ENCODE measurements around the gene SLC12A7. TPM values are rescaled to one million over a fixed set of nuclear protein-coding genes. Genes with fewer than 3 reads are reported as not detected.

SLC12A7 gene
- total RNA-seq, 2 donors from 2014 or later: 58.9 to 61.6 TPM

DNA sequence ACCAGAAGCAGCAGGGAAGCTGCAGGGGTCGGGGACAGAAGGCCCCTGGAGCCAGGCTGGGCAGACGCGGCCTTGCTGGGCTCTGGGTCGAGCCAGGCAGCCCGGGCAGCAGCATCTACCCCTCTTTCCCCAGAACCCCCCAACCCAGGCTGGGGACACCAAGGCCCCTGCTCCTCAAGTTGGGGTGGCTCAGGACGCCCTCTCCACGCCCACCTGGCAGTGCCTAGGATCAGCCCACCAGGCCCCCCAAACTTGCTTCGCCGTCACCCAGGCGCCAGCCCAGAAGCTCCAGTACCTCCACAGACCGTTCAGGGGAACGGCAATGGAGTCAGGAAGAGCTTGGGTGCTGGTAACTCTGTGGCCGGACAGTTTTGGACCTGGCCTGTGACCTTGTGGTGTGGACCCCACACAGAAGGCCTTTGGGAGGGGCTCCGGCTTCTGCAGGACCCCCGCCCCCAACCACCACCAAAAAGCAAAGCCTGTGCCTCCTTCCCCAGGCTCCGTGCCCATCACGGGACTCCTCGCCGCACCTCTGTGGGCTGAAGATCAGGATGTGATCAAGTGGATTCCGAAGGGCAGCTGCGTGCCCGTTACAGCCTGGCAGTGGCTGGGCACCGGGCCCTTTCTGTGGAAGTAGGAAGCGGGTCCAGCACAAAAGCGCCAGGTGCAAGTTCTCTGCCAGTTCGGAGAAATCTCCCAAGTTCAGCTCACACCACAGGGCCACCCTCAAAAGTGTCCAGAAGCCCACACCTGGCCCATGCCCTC is 2.1 kb downstream of the SLC12A7 start:
- no peak overlapping the region for H3K27ac ChIP-seq (ENCODE audit: low read depth, low read length)
- 93 to 95% methylated on average over 18 to 26 of the region's 26 CpGs for WGBS, 2 experiments (ENCODE audit: insufficient coverage in 1 of 2, insufficient read length in 1 of 2)
- Mint-ChIP-seq H3K9me3 (no peaks in the 10 kb centered on the region), H3K36me3 (ENCODE audit: low read depth) (no peaks in the 10 kb centered on the region), H3K4me3 (peak overlapping the region; percentile 72), H3K4me1 (peaks cover 30% of the 10 kb centered on the region), H3K27ac (no peak overlapping the region), H3K27me3 (ENCODE audit: insufficient read depth) (no peaks in the 10 kb centered on the region)
- H3K9ac ChIP-seq (ENCODE audit: extremely low read depth, low read length, poor library complexity, severe bottlenecking): no peak overlapping the region
- peaks cover 18% of the 10 kb centered on the region for H3K4me1 ChIP-seq (ENCODE audit: control insufficient read depth, insufficient read depth, low read length)
- no peaks in the 10 kb centered on the region for H3K27me3 ChIP-seq (ENCODE audit: control insufficient read depth, insufficient read depth, low read length, poor library complexity, severe bottlenecking)
- H3K36me3 ChIP-seq (ENCODE audit: control insufficient read depth, insufficient read depth, low read length): peaks cover 9% of the 10 kb centered on the region
- no peak for DNase-seq
- TF ChIP-seq, protein P1, sequence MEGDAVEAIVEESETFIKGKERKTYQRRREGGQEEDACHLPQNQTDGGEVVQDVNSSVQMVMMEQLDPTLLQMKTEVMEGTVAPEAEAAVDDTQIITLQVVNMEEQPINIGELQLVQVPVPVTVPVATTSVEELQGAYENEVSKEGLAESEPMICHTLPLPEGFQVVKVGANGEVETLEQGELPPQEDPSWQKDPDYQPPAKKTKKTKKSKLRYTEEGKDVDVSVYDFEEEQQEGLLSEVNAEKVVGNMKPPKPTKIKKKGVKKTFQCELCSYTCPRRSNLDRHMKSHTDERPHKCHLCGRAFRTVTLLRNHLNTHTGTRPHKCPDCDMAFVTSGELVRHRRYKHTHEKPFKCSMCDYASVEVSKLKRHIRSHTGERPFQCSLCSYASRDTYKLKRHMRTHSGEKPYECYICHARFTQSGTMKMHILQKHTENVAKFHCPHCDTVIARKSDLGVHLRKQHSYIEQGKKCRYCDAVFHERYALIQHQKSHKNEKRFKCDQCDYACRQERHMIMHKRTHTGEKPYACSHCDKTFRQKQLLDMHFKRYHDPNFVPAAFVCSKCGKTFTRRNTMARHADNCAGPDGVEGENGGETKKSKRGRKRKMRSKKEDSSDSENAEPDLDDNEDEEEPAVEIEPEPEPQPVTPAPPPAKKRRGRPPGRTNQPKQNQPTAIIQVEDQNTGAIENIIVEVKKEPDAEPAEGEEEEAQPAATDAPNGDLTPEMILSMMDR (conservative IDR thresholded peaks at IDR 0.05): no peak
- no peak overlapping the region for H3K4me3 ChIP-seq (ENCODE audit: low read length)
- H3K9me3 ChIP-seq (ENCODE audit: control insufficient read depth, low read length): no peaks in the 10 kb centered on the region

- no peak overlapping the region for H3K4me3 Mint-ChIP-seq
Measured at GRCh38 chr5:1108865-1109174, 3.0 kb downstream of the SLC12A7 start.

GRCh38 chr5:1108023-1108864 is 3.6 kb downstream of the SLC12A7 start:
- Mint-ChIP-seq H3K27me3 (ENCODE audit: insufficient read depth) (no peaks in the 10 kb centered on the region), H3K36me3 (ENCODE audit: low read depth) (no peaks in the 10 kb centered on the region), H3K9me3 (no peaks in the 10 kb centered on the region), H3K27ac (peak overlapping the region; percentile 78), H3K4me3 (no peak overlapping the region), H3K4me1 (peaks cover 35% of the 10 kb centered on the region)
- no peak overlapping the region for H3K27ac ChIP-seq (ENCODE audit: low read depth, low read length)
- TF ChIP-seq, protein P1 (conservative IDR thresholded peaks at IDR 0.05): no peak
- H3K36me3 ChIP-seq (ENCODE audit: control insufficient read depth, insufficient read depth, low read length): peaks cover 9% of the 10 kb centered on the region
- H3K27me3 ChIP-seq (ENCODE audit: control insufficient read depth, insufficient read depth, low read length, poor library complexity, severe bottlenecking): no peaks in the 10 kb centered on the region
- H3K4me1 ChIP-seq (ENCODE audit: control insufficient read depth, insufficient read depth, low read length): peaks cover 18% of the 10 kb centered on the region
- WGBS, 2 experiments (ENCODE audit: insufficient coverage in 1 of 2, insufficient read length in 1 of 2): 92 to 96% methylated on average over 30 to 39 of the region's 39 CpGs
- no peak overlapping the region for H3K9ac ChIP-seq (ENCODE audit: extremely low read depth, low read length, poor library complexity, severe bottlenecking)
- no peak overlapping the region for H3K4me3 ChIP-seq (ENCODE audit: low read length)
- DNase-seq: no peak
- H3K9me3 ChIP-seq (ENCODE audit: control insufficient read depth, low read length): no peaks in the 10 kb centered on the region

More at GRCh38 chr5:1108865-1109174, 3.0 kb downstream of the SLC12A7 start:
- DNase-seq: no peak
- Histone ChIP-seq H3K9ac (ENCODE audit: extremely low read depth, low read length, poor library complexity, severe bottlenecking) (no peak overlapping the region), H3K36me3 (ENCODE audit: control insufficient read depth, insufficient read depth, low read length) (peaks cover 9% of the 10 kb centered on the region), H3K4me3 (ENCODE audit: low read length) (no peak overlapping the region), H3K9me3 (ENCODE audit: control insufficient read depth, low read length) (no peaks in the 10 kb centered on the region), H3K27ac (ENCODE audit: low read depth, low read length) (no peak overlapping the region), H3K27me3 (ENCODE audit: control insufficient read depth, insufficient read depth, low read length, poor library complexity, severe bottlenecking) (no peaks in the 10 kb centered on the region), H3K4me1 (ENCODE audit: control insufficient read depth, insufficient read depth, low read length) (peaks cover 18% of the 10 kb centered on the region)
- TF ChIP-seq, protein P1 (conservative IDR thresholded peaks at IDR 0.05): no peak
- WGBS, 2 experiments (ENCODE audit: insufficient coverage in 1 of 2, insufficient read length in 1 of 2): 80 to 95% methylated on average over 9 to 11 of the region's 11 CpGs
- H3K36me3 Mint-ChIP-seq (ENCODE audit: low read depth): no peaks in the 10 kb centered on the region
- no peak overlapping the region for H3K27ac Mint-ChIP-seq
- H3K4me1 Mint-ChIP-seq: peaks cover 30% of the 10 kb centered on the region
- no peaks in the 10 kb centered on the region for H3K27me3 Mint-ChIP-seq (ENCODE audit: insufficient read depth)
- no peaks in the 10 kb centered on the region for H3K9me3 Mint-ChIP-seq

All from endodermal cell (in vitro differentiated cells).